ENCODE results near the gene BIVM.

BIVM gene

DNA sequence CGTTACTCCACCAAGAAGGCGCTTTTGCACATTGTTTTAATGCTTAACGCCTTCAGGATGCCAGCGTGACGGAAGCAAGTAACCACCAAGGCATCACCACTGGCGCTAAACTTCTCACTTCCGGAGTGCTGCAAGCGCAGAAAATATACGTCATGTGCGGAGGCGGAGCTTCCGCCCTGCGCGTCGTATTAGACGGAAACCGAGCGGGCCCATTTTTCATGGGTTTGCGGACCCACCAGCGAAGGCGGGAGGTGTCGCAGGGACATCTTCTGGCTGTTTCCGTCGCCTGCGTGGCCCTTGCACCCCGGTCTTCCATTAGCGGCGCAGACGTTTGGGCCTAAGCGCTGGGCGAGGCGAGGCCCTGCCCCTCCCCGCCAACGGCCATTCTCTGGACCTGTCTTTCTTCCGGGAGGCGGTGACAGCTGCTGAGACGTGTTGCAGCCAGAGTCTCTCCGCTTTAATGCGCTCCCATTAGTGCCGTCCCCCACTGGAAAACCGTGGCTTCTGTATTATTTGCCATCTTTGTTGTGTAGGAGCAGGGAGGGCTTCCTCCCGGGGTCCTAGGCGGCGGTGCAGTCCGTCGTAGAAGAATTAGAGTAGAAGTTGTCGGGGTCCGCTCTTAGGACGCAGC is 46.8 kb downstream of the BIVM start, which contains the start of gene ERCC5:
Gene ERCC5, plus strand, starts transcription at position 403 of the 631 bp plus-strand sequence. CDS start 235 bp downstream, outside the sequence.
- TF ChIP-seq GATA2 (IDR thresholded peaks at IDR 0.05; ENCODE audit: low read depth, low read length) (no peak), GATA3 (IDR thresholded peaks at IDR 0.05; ENCODE audit: low read depth, low read length) (no peak)

DNA sequence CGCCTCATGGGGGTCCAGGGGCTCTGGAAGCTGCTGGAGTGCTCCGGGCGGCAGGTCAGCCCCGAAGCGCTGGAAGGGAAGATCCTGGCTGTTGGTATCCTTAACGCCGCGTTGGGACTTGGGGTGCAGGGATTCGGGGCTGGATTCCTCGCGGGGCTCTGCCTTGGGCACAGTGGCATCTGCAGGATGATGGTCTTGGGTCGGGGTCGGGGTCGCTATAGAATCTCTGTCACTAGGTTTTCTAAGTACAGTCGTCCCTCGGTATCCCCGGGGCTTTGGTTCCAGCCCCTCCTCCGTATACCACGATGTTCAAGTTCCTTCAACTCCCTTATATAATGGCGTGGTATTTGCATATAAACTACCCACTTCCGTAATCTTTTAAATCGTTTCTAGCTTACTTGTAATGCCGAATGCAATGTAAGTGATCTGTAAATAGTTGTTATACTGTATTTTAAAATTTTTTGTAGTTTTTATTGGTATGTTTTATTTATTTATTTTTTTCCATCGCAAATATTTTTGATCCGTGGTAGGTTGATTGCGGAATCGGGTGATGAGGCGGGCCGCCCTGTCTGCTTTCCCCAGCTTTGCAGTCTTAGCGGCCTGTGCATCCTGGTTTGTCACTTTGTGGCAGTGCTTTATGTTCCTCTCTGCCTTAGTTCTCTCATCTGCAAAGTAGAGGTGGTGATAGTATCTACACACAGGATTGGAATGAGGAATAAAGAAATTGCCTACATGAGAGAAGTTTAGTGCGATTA is 47.5 kb downstream of the BIVM start:
- TF ChIP-seq GATA2 (IDR thresholded peaks at IDR 0.05; ENCODE audit: low read depth, low read length) (no peak), GATA3 (IDR thresholded peaks at IDR 0.05; ENCODE audit: low read depth, low read length) (no peak)

DNA sequence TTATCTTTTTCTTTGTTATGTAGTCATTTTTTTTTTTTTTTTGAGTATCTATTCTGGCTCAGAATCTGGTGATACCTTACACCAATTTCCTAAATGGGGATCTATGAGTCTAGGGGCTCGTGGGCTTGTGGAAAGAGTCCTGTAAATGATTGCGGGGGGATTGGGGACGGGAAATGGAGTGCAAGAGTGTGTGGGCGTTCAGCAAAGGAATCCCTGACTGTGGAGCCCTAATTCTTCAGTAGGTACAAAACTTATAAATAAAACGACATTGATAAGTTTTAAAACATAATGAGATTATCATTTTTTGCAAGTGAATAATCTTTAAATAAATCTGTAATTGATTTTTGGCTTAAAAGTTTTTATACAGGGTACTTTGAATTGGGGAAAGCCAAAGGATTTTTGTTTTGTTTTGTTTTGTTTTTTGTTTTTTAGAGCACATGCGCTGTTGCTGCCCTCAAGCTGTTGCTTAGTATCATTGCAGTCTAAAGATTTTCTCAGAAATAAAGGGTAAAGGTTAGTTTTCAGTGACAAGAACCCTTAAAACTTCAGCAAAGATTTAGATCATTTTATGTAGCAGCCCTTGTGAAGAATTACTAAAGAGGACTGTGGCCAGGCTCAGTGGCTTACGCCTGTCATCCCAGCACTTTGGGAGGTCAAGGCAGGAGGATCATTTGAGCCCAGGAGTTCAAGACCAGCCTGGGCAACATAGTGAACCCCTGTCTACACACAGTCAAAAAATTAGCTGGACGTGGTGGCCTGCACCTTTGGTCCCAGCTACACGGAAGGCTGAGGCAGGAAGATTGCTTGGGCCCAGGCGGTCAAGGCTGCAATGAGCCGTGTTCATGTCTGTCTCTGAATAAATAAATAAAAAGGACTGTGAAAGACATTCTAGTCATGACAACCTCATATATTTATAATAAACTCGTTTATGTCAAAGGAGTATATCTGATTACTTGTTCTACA is 48.6 kb downstream of the BIVM start:
- TF ChIP-seq GATA2 (IDR thresholded peaks at IDR 0.05; ENCODE audit: low read depth, low read length) (no peak), GATA3 (IDR thresholded peaks at IDR 0.05; ENCODE audit: low read depth, low read length) (no peak)

DNA sequence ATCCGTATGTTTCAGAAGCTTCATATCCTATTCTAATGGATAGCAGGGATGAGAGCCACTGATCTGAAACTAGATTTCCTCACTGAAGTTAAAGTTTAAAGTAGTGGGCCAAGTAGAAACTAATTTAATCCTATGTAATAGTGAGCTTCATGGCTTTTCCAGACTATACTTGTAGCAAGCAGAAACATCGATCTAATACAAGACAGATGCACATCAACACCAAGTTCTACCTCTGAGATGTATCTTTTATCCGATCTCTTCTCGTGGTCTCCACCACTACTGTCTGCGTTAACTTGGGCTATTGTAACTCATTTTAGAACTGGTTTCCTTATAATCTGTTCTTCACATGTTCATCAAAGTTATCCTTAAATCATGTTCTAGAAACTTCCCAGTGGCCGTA is 50.0 kb downstream of the BIVM start:
- TF ChIP-seq GATA3 (IDR thresholded peaks at IDR 0.05; ENCODE audit: low read depth, low read length): no peak
- TF ChIP-seq GATA2 (IDR thresholded peaks at IDR 0.05; ENCODE audit: low read depth, low read length): no peak

DNA sequence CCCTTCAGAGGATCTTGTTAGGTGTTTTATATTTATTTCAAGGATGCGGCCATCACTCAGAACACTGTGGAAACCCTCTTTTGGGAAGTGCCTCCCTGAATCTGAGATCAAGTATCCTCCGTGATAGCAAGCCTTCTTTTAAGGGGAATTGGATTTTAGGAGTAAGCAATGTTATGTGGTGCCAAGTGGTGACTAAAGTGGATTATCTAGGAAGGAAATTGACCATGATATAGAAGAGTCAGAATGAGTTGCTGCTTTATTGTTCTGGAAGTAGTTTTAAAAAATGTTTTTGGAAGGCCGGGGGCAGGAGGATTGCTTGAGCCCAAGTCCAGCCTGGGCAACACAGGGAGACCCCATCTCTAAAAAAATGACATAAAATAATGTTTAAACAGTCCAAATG is 53.6 kb downstream of the BIVM start:
- TF ChIP-seq GATA3 (IDR thresholded peaks at IDR 0.05; ENCODE audit: low read depth, low read length) (no peak), GATA2 (IDR thresholded peaks at IDR 0.05; ENCODE audit: low read depth, low read length) (no peak)

DNA sequence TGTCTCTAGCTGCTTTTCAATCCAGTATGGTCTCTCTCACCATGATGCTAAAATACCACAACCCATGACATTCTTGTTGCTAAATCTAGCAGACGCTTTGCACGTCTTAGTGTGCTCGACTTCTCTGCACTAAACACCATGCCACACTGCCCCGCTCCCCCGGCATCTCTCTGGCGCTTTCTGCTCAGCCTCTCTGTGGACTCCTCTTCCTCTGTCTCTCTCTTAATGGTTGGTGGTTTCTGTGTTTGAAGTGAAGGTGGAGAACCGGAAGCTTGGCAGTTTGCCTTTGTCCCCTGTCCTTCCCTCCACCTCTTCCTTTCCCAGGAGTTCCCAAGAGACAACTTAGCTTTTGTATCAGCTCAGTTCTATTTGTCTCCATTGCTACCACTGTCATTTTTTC is 55.8 kb downstream of the BIVM start:
- TF ChIP-seq GATA2 (IDR thresholded peaks at IDR 0.05; ENCODE audit: low read depth, low read length) (no peak), GATA3 (IDR thresholded peaks at IDR 0.05; ENCODE audit: low read depth, low read length) (no peak)

DNA sequence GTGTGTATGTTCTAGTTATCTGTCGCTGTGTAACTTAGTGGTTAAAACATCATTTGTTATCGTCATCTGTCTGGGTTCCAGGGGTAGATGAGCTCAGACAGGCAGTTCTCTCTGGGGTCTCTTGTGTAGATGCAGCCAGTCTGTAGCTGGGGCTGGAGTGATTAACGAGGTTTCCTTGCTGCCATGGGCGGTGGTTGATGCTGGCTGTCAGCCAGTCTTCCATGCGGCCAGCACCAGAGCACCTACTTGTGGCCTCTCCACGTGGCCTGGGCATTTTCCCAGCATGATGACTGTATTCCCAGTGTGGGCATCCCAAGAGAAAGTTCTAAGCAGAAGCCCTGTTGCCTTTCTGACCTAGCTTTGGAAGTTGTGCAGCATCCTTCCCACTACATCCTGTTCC is 57.6 kb downstream of the BIVM start:
- no peak for TF ChIP-seq GATA3 (IDR thresholded peaks at IDR 0.05; ENCODE audit: low read depth, low read length)
- no peak for TF ChIP-seq GATA2 (IDR thresholded peaks at IDR 0.05; ENCODE audit: low read depth, low read length)

DNA sequence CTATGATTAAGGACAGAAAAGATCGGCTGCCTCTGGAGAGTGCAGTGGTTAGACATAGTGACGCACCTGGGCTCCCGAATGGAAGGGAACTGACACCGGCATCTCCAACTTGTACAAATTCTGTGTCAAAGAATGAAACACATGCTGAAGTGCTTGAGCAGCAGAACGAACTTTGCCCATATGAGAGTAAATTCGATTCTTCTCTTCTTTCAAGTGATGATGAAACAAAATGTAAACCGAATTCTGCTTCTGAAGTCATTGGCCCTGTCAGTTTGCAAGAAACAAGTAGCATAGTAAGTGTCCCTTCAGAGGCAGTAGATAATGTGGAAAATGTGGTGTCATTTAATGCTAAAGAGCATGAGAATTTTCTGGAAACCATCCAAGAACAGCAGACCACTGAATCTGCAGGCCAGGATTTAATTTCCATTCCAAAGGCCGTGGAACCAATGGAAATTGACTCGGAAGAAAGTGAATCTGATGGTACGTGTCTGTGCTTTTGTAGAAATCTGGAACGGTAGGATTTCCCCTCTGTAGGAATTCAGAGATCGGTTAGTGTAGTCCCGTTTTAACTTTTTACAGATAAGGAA is 63.8 kb downstream of the BIVM start:
- TF ChIP-seq GATA2 (IDR thresholded peaks at IDR 0.05; ENCODE audit: low read depth, low read length): no peak
- no peak for TF ChIP-seq GATA3 (IDR thresholded peaks at IDR 0.05; ENCODE audit: low read depth, low read length)

DNA sequence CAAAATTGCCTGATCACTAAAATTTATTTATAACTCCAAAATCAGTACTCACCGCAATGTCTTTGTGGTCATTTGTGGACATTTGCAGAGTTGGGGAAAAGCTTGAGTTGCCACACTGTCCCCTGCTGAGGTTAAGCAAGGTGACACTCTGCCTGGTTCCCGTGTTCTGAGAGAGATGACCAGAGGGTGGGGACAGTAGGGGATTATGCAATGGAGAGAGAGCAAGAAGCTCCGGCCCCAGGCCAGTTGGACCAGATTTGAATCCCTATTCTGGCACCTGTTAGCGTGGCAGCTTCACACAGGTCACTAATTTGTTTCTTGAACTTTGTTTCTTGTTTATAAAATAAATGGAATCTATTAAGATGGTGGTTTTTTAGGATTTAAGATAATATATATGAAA is 64.7 kb downstream of the BIVM start:
- TF ChIP-seq GATA2 (IDR thresholded peaks at IDR 0.05; ENCODE audit: low read depth, low read length): no peak
- TF ChIP-seq GATA3 (IDR thresholded peaks at IDR 0.05; ENCODE audit: low read depth, low read length): no peak

DNA sequence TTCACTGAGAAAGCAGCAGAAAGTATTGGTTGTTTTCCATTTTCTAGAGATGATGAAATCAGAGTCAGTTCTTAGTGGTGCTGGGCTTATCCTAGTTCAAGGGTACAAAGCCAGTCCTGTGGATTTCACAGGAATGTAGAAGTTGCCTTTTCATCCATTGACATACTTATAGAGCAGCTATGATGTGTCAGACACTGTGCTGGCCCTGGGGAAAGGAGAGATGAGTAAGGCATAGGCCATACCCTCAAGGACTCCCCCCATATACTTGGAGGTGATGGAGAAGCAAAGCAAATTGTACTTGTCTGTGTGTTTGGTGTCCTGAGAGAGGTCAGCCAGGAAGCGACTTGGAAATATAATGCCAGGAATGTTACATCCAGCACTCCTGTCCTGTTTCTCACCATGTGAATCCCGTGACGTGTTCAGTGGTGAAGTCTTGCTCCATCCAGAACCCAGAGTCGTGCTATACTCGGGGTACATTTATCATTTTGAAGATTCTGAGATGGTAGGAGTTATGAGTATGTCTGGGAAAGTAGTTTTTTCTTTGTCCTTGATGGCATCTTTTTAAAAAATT is 69.5 kb downstream of the BIVM start:
- TF ChIP-seq GATA2 (IDR thresholded peaks at IDR 0.05; ENCODE audit: low read depth, low read length) (no peak), GATA3 (IDR thresholded peaks at IDR 0.05; ENCODE audit: low read depth, low read length) (no peak)

DNA sequence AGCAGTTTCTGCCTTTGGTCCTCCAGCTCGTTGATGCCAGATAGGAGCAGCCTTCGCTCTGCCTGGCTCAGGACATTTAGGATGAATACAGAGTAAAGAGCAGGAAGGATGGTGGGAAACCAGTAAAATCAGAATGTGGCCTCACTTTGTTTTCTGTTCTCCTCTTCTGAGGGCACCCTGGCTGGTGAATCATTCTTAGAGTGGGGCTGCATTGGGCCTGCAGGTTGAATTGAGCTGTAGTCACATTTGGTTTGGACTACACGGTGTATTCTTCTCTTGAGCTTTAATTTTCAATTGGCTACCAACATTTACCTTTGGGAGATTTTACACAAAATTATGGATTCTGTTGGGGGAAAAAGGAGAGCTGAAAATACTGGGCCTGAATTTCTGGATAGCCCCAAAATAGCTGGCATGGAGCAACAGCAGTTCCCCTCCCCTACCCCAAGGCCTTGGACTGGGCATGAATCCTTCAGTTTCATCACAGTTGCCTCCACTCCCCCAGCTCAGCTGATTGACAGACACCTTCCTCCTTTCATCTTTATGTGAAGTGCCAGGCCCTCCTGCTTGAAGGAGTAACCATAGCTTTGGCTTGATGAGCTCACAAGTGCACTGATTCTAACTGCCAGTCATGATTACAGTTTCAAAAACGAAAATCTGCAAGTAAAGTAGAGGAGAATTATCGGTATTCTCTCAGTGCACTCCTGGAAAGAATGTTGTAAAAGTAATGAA is 71.2 kb downstream of the BIVM start:
- TF ChIP-seq GATA2 (IDR thresholded peaks at IDR 0.05; ENCODE audit: low read depth, low read length): no peak

DNA sequence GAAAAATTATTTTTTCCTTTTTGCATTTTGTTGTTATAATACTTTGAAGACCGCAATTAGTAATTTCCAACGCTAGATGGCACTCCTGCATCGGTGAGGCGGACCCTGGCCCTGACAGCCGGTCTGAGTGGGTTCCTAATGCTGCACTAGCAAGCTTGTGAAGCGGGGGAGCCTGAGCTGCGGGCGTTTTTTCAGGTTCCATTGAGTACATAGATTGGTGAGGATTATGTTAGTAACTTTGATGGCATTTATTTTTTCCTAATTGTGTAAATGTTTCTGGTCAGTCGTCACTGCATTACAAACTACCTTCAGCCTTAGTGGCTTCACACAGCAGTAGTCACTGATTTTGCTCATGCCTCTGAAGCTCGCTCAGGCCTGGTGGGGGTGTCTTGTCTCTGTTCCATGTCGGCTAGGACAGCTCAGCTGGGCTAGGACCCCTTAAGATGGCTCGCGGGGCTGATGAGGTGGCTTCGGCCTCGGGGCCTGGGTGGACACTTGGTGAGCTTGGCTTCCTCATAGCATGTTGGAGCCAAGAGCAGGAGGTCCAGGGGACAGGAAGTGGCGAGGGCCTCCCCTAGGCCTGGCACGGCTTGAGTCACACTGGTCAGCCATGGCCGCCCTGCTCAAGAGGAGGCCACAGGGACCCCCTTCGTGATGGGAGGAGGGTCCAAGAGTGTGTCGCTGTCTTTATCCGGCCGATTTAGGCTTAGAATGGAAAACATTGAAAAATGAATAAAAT is 71.9 kb downstream of the BIVM start:
- TF ChIP-seq GATA3 (IDR thresholded peaks at IDR 0.05; ENCODE audit: low read depth, low read length) (no peak), GATA2 (IDR thresholded peaks at IDR 0.05; ENCODE audit: low read depth, low read length) (no peak)
